ENCODE results near the gene LPGAT1. TPM values are rescaled to one million over a fixed set of nuclear protein-coding genes. Genes with fewer than 3 reads are reported as not detected.
A peak's percentile ranks its signal among the peaks of the same experiment; 100 is the strongest.

LPGAT1 gene
- total and polyA plus RNA-seq, 11 donors, result 5.6 to 40.0 (median 25.0) TPM

GRCh38 chr1:211715971-211716370 lies 114.6 kb downstream of the LPGAT1 start:
- intact Hi-C loops (cut with DNase I), result no loop called here
- no peak for TF ChIP-seq POLR2A (IDR thresholded peaks at IDR 0.05)
- DNase-seq (peak in 2 of 5 donors; percentile 34 to 50), ATAC-seq (peak in 3 of 4 donors; percentile 42 to 86 (median 45))
- peaks cover 0 to 7% (median 0%) of the 10 kb centered on the region in 12 donors for H3K4me1 ChIP-seq
- no peaks in the 10 kb centered on the region for H3K9me3 ChIP-seq
- H3K36me3 ChIP-seq, result no peaks in the 10 kb centered on the region
- WGBS, 4 donors, result 45 to 74% (median 54%) methylated on average over 2 of the region's 2 CpGs
- H3K27ac ChIP-seq, result no peak overlapping the region
- H3K4me3 ChIP-seq, result no peak overlapping the region
- no peaks in the 10 kb centered on the region for H3K27me3 ChIP-seq

- Histone ChIP-seq H3K27ac (no peak overlapping the region), H3K9me3 (no peaks in the 10 kb centered on the region), H3K27me3 (no peaks in the 10 kb centered on the region), H3K36me3 (no peaks in the 10 kb centered on the region), H3K4me1 (peaks cover 0 to 7% (median 0%) of the 10 kb centered on the region in 12 donors), H3K4me3 (no peak overlapping the region)
- 57 to 73% (median 66%) methylated on average over 5 of the region's 5 CpGs for WGBS, 4 donors
- DNase-seq, result no peak
- intact Hi-C loops (cut with DNase I), result no loop called here
- TF ChIP-seq CTCF (IDR thresholded peaks at IDR 0.05) (no peak), POLR2A (IDR thresholded peaks at IDR 0.05) (no peak)
- ATAC-seq, result peak in 1 of 4 donors; percentile 69
These were observed 116.4 kb downstream of the LPGAT1 start for GRCh38 chr1:211714154-211714553.

- no peak for TF ChIP-seq CTCF (IDR thresholded peaks at IDR 0.05)
- 88 to 93% (median 90%) methylated on average over 10 of the region's 10 CpGs for WGBS, 4 donors
- no peak for ATAC-seq
These were observed 117.3 kb downstream of the LPGAT1 start for GRCh38 chr1:211713231-211713630.

DNA sequence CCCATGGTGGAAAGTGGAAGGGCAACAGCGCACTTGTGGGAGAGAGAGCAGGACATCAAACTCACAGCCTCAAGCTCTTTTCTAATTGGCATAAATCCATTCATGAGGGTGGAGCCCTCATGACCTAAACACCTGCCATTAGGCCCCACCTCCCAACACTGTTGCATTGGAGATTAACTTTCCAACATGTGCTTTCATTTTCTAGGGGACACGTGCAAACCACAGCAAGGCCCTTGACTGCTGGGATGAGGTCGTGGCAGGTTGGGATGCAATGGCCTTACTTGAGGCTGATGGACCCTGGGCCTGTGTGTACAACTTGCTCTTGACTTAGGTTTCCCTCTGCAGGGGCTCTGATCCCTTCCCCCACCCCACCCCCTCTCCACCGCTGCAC lies 119.3 kb downstream of the LPGAT1 start:
- TF ChIP-seq POLR2A (IDR thresholded peaks at IDR 0.05) (no peak), CTCF (IDR thresholded peaks at IDR 0.05) (no peak)
- H3K36me3 ChIP-seq, result no peaks in the 10 kb centered on the region
- H3K27me3 ChIP-seq, result no peaks in the 10 kb centered on the region
- ATAC-seq, result no peak
- peaks cover 0 to 7% (median 0%) of the 10 kb centered on the region in 12 donors for H3K4me1 ChIP-seq
- no peak for DNase-seq
- H3K9me3 ChIP-seq, result no peaks in the 10 kb centered on the region
- WGBS, 4 donors, result 88 to 96% (median 92%) methylated on average over 3 to 4 of the region's 4 CpGs
- no peak overlapping the region for H3K27ac ChIP-seq
- intact Hi-C loops (cut with DNase I), result no loop called here
- no peak overlapping the region for H3K4me3 ChIP-seq

More at GRCh38 chr1:211713231-211713630, 117.3 kb downstream of the LPGAT1 start:
- Histone ChIP-seq H3K27me3 (no peaks in the 10 kb centered on the region), H3K36me3 (no peaks in the 10 kb centered on the region), H3K4me1 (peaks cover 0 to 7% (median 0%) of the 10 kb centered on the region in 12 donors), H3K4me3 (no peak overlapping the region), H3K27ac (no peak overlapping the region), H3K9me3 (no peaks in the 10 kb centered on the region)
- intact Hi-C loops (cut with DNase I), result no loop called here
- DNase-seq, result no peak

Data from heart left ventricle (tissue), 16 donors.